K562 (cell line): ENCODE measurements around the gene TNN. TPM values are rescaled to one million over a fixed set of nuclear protein-coding genes. Genes with fewer than 3 reads are reported as not detected.

Experiments
- ATAC-seq: fragments of 200-7000 bp; cut with Tn5 transposase; 3 replicates; pipeline ENCODE4 v1.9.1; 2020; ENCODE audit warnings: moderate library complexity
- BruUV-seq: library from RNA; stranded (reverse); fragments of 400-500 nt; replicated peaks from 2 replicates; lab custom pipeline; 2021; lab: Mats Ljungman, UMichigan
- CTCF ChIA-PET: fragments of 300-600 bp; formaldehyde crosslinking; extraction: SDS; loops from one replicate; lab custom pipeline; 2021; ENCODE audit warnings: low intra/inter-chr PET ratio; lab: Yijun Ruan, JAX
- POLR2A ChIA-PET: fragments of 300-600, 350-650 bp; sonication (Branson Sonifier 250); formaldehyde crosslinking; extraction: SDS; loops from one replicate; lab custom pipeline; 2021; ENCODE audit warnings: antibody characterized with exemption, inconsistent platforms; lab: Yijun Ruan, JAX
- DNase-seq, 4 experiments: peaks; one replicate each; pipeline versions ENCODE4 v3.0.0 to v3.0.0-alpha.2; 2011 to 2018; ENCODE audit warnings: low spot score in 3 of 4, mixed read lengths in 3 of 4; ENCODE audit errors: extremely low read depth in 1 of 4
- FAIRE-seq: peaks from 2 replicates; lab custom pipeline; 2011; peaks lifted over from hg19 to GRCh38; lab: Jason Lieb, UNC
- H2AFZ ChIP-seq: 2 replicates; pipeline ENCODE4 v1.6.0; 2011; ENCODE audit warnings: low read depth, low read length, control low read depth, inconsistent platforms
- H3K27ac ChIP-seq: fragments of 200-600 bp; 3 replicates; pipeline ENCODE4 v1.8.0; 2011; ENCODE audit warnings: low read depth, mild to moderate bottlenecking, control low read depth, inconsistent platforms, low read length, moderate library complexity, mixed read lengths; ENCODE audit errors: extremely low read depth
- H3K27me3 ChIP-seq, 2 experiments: fragments of 300-600 bp in 1 of 2; 2 replicates in 1 of 2; 3 replicates in 1 of 2; pipeline versions ENCODE4 v1.6.0 to v1.8.0; 2011; ENCODE audit warnings: inconsistent platforms in 2 of 2, low read length in 2 of 2, mild to moderate bottlenecking in 1 of 2, mixed read lengths in 1 of 2, moderate library complexity in 1 of 2; ENCODE audit not compliant: control insufficient read depth in 2 of 2, insufficient read depth in 2 of 2
- H3K36me3 ChIP-seq: fragments of 300-600 bp; 3 replicates; pipeline ENCODE4 v1.8.0; 2011; ENCODE audit warnings: mild to moderate bottlenecking, low read length, inconsistent platforms; ENCODE audit not compliant: control insufficient read depth, insufficient read depth
- H3K4me1 ChIP-seq, 2 experiments: fragments of 200-600 bp in 1 of 2; replicated peaks in 1 of 2; 2 replicates in 1 of 2; 3 replicates in 1 of 2; pipeline versions ENCODE4 v1.5.1 to v1.8.0; 2011; ENCODE audit warnings: inconsistent platforms in 2 of 2, low read length in 2 of 2, mild to moderate bottlenecking in 1 of 2, mixed read lengths in 1 of 2, moderate library complexity in 1 of 2; ENCODE audit not compliant: control insufficient read depth in 2 of 2, insufficient read depth in 2 of 2
- H3K4me2 ChIP-seq: 2 replicates; pipeline ENCODE4 v1.6.1; 2011; ENCODE audit warnings: low read length, control low read depth, inconsistent platforms, mixed read lengths; ENCODE audit not compliant: insufficient read depth
- H3K4me3 ChIP-seq: fragments of 200-600 bp; sonication (generic), shearing (Covaris generic); 2 replicates; pipeline ENCODE4 v1.5.1; 2016; ENCODE audit warnings: control low read depth, inconsistent platforms
- H3K79me2 ChIP-seq: fragments of 200-600 bp; 3 replicates; pipeline ENCODE4 v1.8.0; 2011; ENCODE audit warnings: low read length, inconsistent platforms; ENCODE audit not compliant: control insufficient read depth, insufficient read depth
- H3K9ac ChIP-seq, 2 experiments: 2 replicates each; pipeline versions ENCODE4 v1.6.0 to v1.6.1; 2011; ENCODE audit warnings: low read depth in 2 of 2, low read length in 2 of 2, control low read depth in 1 of 2, inconsistent platforms in 1 of 2, mild to moderate bottlenecking in 1 of 2, mixed read lengths in 1 of 2; ENCODE audit not compliant: insufficient read depth in 1 of 2
- H3K9me1 ChIP-seq: one replicate; pipeline ENCODE4 v1.6.0; 2011; ENCODE audit warnings: inconsistent platforms, mild to moderate bottlenecking, low read length, moderate library complexity; ENCODE audit not compliant: control insufficient read depth, insufficient read depth
- H3K9me3 ChIP-seq: replicated peaks from 2 replicates; pipeline ENCODE4 v1.5.1; 2011; ENCODE audit warnings: low read depth, low read length, inconsistent platforms; ENCODE audit not compliant: control insufficient read depth, insufficient read depth
- H4K20me1 ChIP-seq: replicated peaks from 2 replicates; pipeline ENCODE4 v1.6.1; 2011; ENCODE audit warnings: low read length, inconsistent platforms, mixed read lengths; ENCODE audit not compliant: control insufficient read depth, insufficient read depth
- ARHGAP35 ChIP-seq: fragments of 450-650 bp; IDR thresholded peaks from 2 replicates; pipeline ENCODE4 v1.6.1; 2018; ENCODE audit not compliant: partially characterized antibody
- CTBP1 ChIP-seq: fragments of 450-650 bp; IDR thresholded peaks from 2 replicates; pipeline ENCODE4 v1.6.1; 2016; ENCODE audit warnings: borderline replicate concordance
- FUS ChIP-seq: fragments of 200-400 bp; formaldehyde crosslinking; optimal IDR thresholded peaks from 2 replicates; pipeline ENCODE3; 2017; ENCODE audit warnings: low read depth, low read length
- GTF2E2 ChIP-seq: fragments of 200-800 bp; sonication (Bioruptor generic); IDR thresholded peaks from 2 replicates; pipeline ENCODE4 v1.6.1; 2016; ENCODE audit warnings: missing genetic modification characterization, missing compliant biosample characterization
- HDAC3 ChIP-seq: fragments of 450-650 bp; IDR thresholded peaks from 2 replicates; pipeline ENCODE4 v1.6.1; 2018; ENCODE audit warnings: borderline replicate concordance, mild to moderate bottlenecking, moderate library complexity; ENCODE audit not compliant: partially characterized antibody
- ILF3 ChIP-seq: fragments of 450-650 bp; IDR thresholded peaks from 2 replicates; pipeline ENCODE4 v1.6.1; 2018; ENCODE audit warnings: antibody characterized with exemption, mild to moderate bottlenecking, moderate library complexity, borderline replicate concordance
- KDM5B ChIP-seq: fragments of 200-600 bp; sonication (generic); IDR thresholded peaks from 2 replicates; pipeline ENCODE4 v1.6.1; 2012; ENCODE audit warnings: low read depth, mild to moderate bottlenecking, moderate library complexity, low read length, control low read depth, inconsistent platforms; ENCODE audit not compliant: insufficient replicate concordance
- MCM3 ChIP-seq: fragments of 450-650 bp; IDR thresholded peaks from 2 replicates; pipeline ENCODE4 v1.6.1; 2016
- MTA1 ChIP-seq: fragments of 450-650 bp; IDR thresholded peaks from 2 replicates; pipeline ENCODE4 v1.6.1; 2017; ENCODE audit warnings: borderline replicate concordance
- MTA3 ChIP-seq: fragments of 450-650 bp; formaldehyde crosslinking; IDR thresholded peaks from 2 replicates; pipeline ENCODE4 v1.6.1; 2017; ENCODE audit warnings: mild to moderate bottlenecking, borderline replicate concordance
- SAP30 ChIP-seq: fragments of 200-600 bp; sonication (generic); IDR thresholded peaks from 2 replicates; pipeline ENCODE4 v1.6.1; 2012; ENCODE audit warnings: borderline replicate concordance, low read depth, mild to moderate bottlenecking, moderate library complexity, low read length, control low read depth, inconsistent platforms; ENCODE audit not compliant: insufficient read depth, poor library complexity, severe bottlenecking
- ZNF121 ChIP-seq: sonication (generic); formaldehyde crosslinking; conservative IDR thresholded peaks from 2 replicates; pipeline ENCODE4 v1.8.0; 2022; ENCODE audit warnings: missing genetic modification reagents
- ZNF140 ChIP-seq: fragments of 250-450 bp; sonication (Bioruptor Pico); IDR thresholded peaks from 2 replicates; pipeline ENCODE4 v1.8.0; 2021; ENCODE audit warnings: moderate library complexity, mild to moderate bottlenecking, inconsistent platforms
- ZNF551 ChIP-seq: fragments of 250-450 bp; sonication (Bioruptor Pico); IDR thresholded peaks from 2 replicates; pipeline ENCODE4 v1.5.0; 2021; ENCODE audit warnings: mild to moderate bottlenecking, moderate library complexity
- WGBS: fragments of 100-300 bp; shearing (Covaris generic); methylation state at CpG from one replicate; pipeline ENCODE4 v1.1.6; 2016; ENCODE audit warnings: low coverage, mixed read lengths; ENCODE audit not compliant: insufficient coverage; ENCODE audit errors: missing lambda C conversion rate; 5-methylcytosine and 5-hydroxymethylcytosine counted together
- in situ Hi-C: fragments of 300-500 bp; cut with MboI; formaldehyde crosslinking; loops from 4 replicates; pipeline ENCODE4 v1.15.0; 2018; ENCODE audit warnings: inconsistent platforms, mixed read lengths
- intact Hi-C: fragments of 100-400 bp; cut with micrococcal nuclease; formaldehyde crosslinking; loops from 2 replicates; pipeline ENCODE4 v1.14.2; 2022
- polyA plus RNA-seq, 8 experiments: library from polyadenylated mRNA; depleted of rRNA in 4 of 8; stranded (reverse) in 5 of 8; unstranded in 3 of 8; fragments of >200 nt; fragmentation: Nextera tagmentation in 2 of 8; fragmentation: Illumina TruSeq in 1 of 8; extraction: Ambion mirVana in 2 of 8; extraction: Trizol in 1 of 8; gene quantifications; 2 replicates each; pipeline versions ENCODE4 v1.2.1 to v1.2.3, GENCODE V29; 2011 to 2014; ENCODE audit warnings: inconsistent platforms in 1 of 8, missing spikeins in 1 of 8
- total RNA-seq, 7 experiments: library from RNA; depleted of rRNA in 6 of 7; stranded (reverse); fragments of >200 nt in 6 of 7; fragmentation: Illumina TruSeq in 2 of 7; extraction: Trizol in 2 of 7; gene quantifications; 2 replicates each; pipeline versions ENCODE4 v1.2.1 to v1.2.3, GENCODE V29; 2011 to 2021; ENCODE audit warnings: low replicate concordance in 1 of 7
- TF ChIP-seq, protein P1 (sequence below): fragments of 250-450 bp; sonication (Bioruptor Pico); IDR thresholded peaks from 2 replicates; pipeline ENCODE4 v1.5.0; 2020; ENCODE audit warnings: mild to moderate bottlenecking
- TF ChIP-seq, protein P2 (sequence below): fragments of 250-450 bp; sonication (Bioruptor Pico); IDR thresholded peaks from 2 replicates; pipeline ENCODE4 v1.5.0; 2021; ENCODE audit warnings: mild to moderate bottlenecking, moderate library complexity
- TF ChIP-seq, protein P3 (sequence below): IDR thresholded peaks from 2 replicates; pipeline ENCODE4 v1.6.1; 2011; ENCODE audit not compliant: insufficient read length; ENCODE audit errors: extremely low read depth

The TNN gene
- total and polyA plus RNA-seq, 9 of the 15 experiments (the other 6 are each of a cell fraction or from before 2014, with no cell fraction given) = 0.01 to 0.09 (median 0.07) TPM; not detected in 4

DNA sequence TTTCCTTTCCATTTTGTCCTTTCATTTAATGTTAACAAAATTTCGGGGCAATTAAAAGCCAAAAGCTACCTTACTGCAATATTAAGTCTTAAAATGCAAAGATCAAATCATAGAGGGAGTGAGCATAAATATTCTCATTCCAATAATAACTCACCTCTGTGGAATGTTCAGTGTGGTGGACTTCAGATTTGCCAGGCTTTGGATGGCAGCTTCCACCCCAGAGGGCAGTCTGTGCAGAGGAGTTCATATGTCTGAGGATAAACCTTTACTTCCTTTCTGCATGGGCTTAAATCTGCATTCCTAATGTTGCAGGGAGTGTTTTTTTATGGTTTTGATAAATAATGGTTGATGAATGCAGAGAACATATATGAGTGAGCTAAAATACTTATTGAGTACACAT is 108.6 kb downstream of the TNN start:
- no TSS peak for BruUV-seq
- TF ChIP-seq ZNF121 (CRISPR knock-in tag) = no peak
- TF ChIP-seq, protein P1, sequence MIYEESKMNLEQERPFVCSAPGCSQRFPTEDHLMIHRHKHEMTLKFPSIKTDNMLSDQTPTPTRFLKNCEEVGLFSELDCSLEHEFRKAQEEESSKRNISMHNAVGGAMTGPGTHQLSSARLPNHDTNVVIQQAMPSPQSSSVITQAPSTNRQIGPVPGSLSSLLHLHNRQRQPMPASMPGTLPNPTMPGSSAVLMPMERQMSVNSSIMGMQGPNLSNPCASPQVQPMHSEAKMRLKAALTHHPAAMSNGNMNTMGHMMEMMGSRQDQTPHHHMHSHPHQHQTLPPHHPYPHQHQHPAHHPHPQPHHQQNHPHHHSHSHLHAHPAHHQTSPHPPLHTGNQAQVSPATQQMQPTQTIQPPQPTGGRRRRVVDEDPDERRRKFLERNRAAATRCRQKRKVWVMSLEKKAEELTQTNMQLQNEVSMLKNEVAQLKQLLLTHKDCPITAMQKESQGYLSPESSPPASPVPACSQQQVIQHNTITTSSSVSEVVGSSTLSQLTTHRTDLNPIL = no peak
- TF ChIP-seq SAP30 = no peak
- no peak for TF ChIP-seq MTA3
- TF ChIP-seq, protein P2, sequence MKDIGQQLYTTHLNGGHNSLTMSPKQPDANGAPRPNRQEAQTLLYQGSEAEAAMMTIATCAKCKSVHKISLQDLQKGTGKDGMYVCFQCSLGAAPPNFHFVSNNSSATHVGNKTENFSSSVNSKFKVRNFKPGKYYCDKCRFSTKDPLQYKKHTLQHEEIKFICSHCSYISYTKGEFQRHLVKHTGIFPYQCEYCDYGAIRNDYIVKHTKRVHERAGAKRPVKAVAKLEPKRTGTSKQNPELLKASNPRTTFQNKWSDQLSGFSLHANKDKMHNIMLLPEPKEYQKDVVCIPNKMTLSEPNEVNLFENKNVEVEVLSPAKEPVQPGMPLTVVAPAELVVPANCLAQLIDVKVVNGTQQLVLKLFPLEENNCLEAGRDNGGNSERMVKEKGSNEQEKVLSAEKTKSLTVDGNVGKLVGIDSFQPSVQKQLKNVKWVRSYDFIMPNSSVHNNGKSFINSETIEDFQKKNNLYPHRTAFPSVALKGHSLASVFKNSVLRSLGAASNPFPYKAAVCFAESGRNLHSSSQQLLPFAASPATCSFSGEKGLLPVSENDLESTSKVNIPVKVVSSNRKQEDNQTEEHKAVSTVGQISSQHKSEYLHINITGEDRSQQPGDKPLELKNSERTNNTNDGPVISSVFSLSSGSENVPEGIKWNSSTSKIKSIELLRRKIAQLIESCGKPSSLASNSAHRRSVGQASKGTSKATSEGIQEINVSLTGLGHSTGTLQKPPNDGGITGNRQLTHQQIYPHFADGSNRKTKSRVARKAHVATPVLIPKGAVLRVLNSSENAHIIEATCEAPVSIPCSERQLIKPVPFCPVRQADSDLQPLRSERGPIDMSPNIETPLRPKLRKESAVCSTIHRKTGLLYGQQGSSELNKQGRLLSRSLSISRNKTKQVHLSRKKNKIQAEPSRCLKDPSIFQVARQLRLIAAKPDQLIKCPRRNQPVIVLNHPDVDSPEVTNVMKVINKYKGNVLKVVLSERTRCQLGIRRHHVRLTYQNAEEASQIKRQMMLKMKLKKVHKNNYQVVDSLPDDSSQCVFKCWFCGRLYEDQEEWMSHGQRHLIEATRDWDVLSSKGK (CRISPR knock-in tag) = no peak
- no peak for TF ChIP-seq MCM3
- no peak for TF ChIP-seq FUS
- no peak for TF ChIP-seq ILF3
- TF ChIP-seq ARHGAP35 = no peak
- no peak for TF ChIP-seq CTBP1
- TF ChIP-seq KDM5B = no peak
- TF ChIP-seq ZNF551 (CRISPR knock-in tag) = no peak
- TF ChIP-seq MTA1 = no peak
- TF ChIP-seq HDAC3 = no peak
- TF ChIP-seq, protein P3, sequence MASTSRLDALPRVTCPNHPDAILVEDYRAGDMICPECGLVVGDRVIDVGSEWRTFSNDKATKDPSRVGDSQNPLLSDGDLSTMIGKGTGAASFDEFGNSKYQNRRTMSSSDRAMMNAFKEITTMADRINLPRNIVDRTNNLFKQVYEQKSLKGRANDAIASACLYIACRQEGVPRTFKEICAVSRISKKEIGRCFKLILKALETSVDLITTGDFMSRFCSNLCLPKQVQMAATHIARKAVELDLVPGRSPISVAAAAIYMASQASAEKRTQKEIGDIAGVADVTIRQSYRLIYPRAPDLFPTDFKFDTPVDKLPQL = no peak
- TF ChIP-seq GTF2E2 = no peak
- TF ChIP-seq ZNF140 (CRISPR knock-in tag) = no peak

More for the DNA sequence above, 108.6 kb downstream of the TNN start:
- ATAC-seq (no peak), DNase-seq (no peak), FAIRE-seq (no peak)
- Histone ChIP-seq H3K9me1 (no peaks in the 10 kb centered on the region), H3K27ac (no peak overlapping the region), H3K36me3 (no peaks in the 10 kb centered on the region), H3K9me3 (no peaks in the 10 kb centered on the region), H3K4me2 (no peak overlapping the region), H3K4me1 (peaks cover 4 to 15% of the 10 kb centered on the region in 2 experiments; a peak in 3 of 5 replicates), H4K20me1 (no peaks in the 10 kb centered on the region), H3K27me3 (no peaks in the 10 kb centered on the region), H3K4me3 (no peak overlapping the region), H3K79me2 (no peaks in the 10 kb centered on the region), H3K9ac (no peak overlapping the region), H2AFZ (no peak overlapping the region)
- intact Hi-C loops = no loop called here
- in situ Hi-C loops = no loop called here
- ChIA-PET CTCF (no interaction called here), POLR2A (interaction anchor here (0.6 to 4.6 kb wide), 2 partner anchors 11 to 22 kb away, joined by 5 to 24 read pairs; no protein-coding TSS in a partner anchor)
- 14% methylated on average over 1 of the region's 1 CpG for WGBS
